ENCODE measurements around the gene ABCF1. TPM values are rescaled to one million over a fixed set of nuclear protein-coding genes. Genes with fewer than 3 reads are reported as not detected.

Gene ABCF1
- total RNA-seq, 2 experiments from 2014 or later = 128 to 132 TPM

Other genes with a start within 250 kb of the ABCF1 start
- 10 to 100 TPM; 18.6 to 20.6 TPM for gene TRIM39, start 244.5 kb upstream of the ABCF1 start, total RNA-seq
- 10 to 100 TPM; 38.2 to 42.3 TPM for gene RPP21, start 226.3 kb upstream of the ABCF1 start, total RNA-seq
- gene HLA-E, start 81.9 kb upstream of the ABCF1 start, total RNA-seq = 100 to 1,000 TPM; 349 to 357 TPM
- gene GNL1, start 15.0 kb upstream of the ABCF1 start, total RNA-seq = 100 to 1,000 TPM; 112 to 119 TPM
- gene PRR3, start 14.1 kb upstream of the ABCF1 start, total RNA-seq = 10 to 100 TPM; 28.5 to 30.5 TPM
- 10 to 100 TPM; 92.9 to 98.7 TPM for gene PPP1R10, start 45.8 kb downstream of the ABCF1 start, total RNA-seq
- gene MRPS18B, start 46.4 kb downstream of the ABCF1 start, total RNA-seq = 100 to 1,000 TPM; 105 to 106 TPM
- gene ATAT1, start 55.4 kb downstream of the ABCF1 start, total RNA-seq = 1 to 10 TPM; 9.7 to 9.8 TPM
- 10 to 100 TPM; 28.1 to 32.4 TPM for gene C6orf136, start 75.7 kb downstream of the ABCF1 start, total RNA-seq
- 10 to 100 TPM; 44.0 to 46.8 TPM for gene DHX16, start 101.6 kb downstream of the ABCF1 start, total RNA-seq
- 100 to 1,000 TPM; 146 to 149 TPM for gene PPP1R18, start 115.2 kb downstream of the ABCF1 start, total RNA-seq
- gene NRM, start 119.5 kb downstream of the ABCF1 start, total RNA-seq = 10 to 100 TPM; 26.9 to 27.1 TPM
- gene MDC1, start 145.8 kb downstream of the ABCF1 start, total RNA-seq = 10 to 100 TPM; 66.4 to 70.2 TPM
- 1,000 to 10,000 TPM; 1,549 to 1,571 TPM for gene TUBB, start 148.9 kb downstream of the ABCF1 start, total RNA-seq
- gene FLOT1, start 171.2 kb downstream of the ABCF1 start, total RNA-seq = 100 to 1,000 TPM; 178 to 186 TPM
- gene IER3, start 173.1 kb downstream of the ABCF1 start, total RNA-seq = 100 to 1,000 TPM; 312 to 322 TPM